ENCODE measurements around the gene GAS2.
"Not testable (repeated sequence)": the region's sequence is repeated elsewhere in the genome, so short reads cannot be mapped to it uniquely, and the experiment has no call there.

GRCh38 chr11:22652346-22652745 lies 14.1 kb upstream of the GAS2 start:
- TF ChIP-seq POLR2AphosphoS5, CTCF, EP300 (IDR thresholded peaks at IDR 0.05): not testable (repeated sequence)
